Measurements from ENCODE around the gene IPCEF1. TPM values are rescaled to one million over a fixed set of nuclear protein-coding genes. Genes with fewer than 3 reads are reported as not detected.

The IPCEF1 gene
- total RNA-seq, 1 experiment from 2014 or later = not detected

- intact Hi-C loops (cut with micrococcal nuclease) = no loop called here
- POLR2A ChIA-PET = no interaction called here
- H3K36me3 Mint-ChIP-seq (ENCODE audit: insufficient read depth, unreplicated experiment) = no peaks in the 10 kb centered on the region
Measured at GRCh38 chr6:154232013-154232910, 124.3 kb downstream of the IPCEF1 start.

GRCh38 chr6:154230910-154231595 lies 125.5 kb downstream of the IPCEF1 start:
- CTCF ChIA-PET = interaction anchor here (0.7 kb wide), 1 partner anchor 139 kb away, joined by 4 read pairs; no protein-coding TSS in a partner anchor

More at GRCh38 chr6:154232013-154232910, 124.3 kb downstream of the IPCEF1 start:
- CTCF ChIA-PET = no interaction called here
- no peaks in the 10 kb centered on the region for H3K27me3 Mint-ChIP-seq (ENCODE audit: insufficient read depth, unreplicated experiment)
- no peak overlapping the region for H3K4me3 Mint-ChIP-seq (ENCODE audit: unreplicated experiment)
- no peak overlapping the region for H3K27ac Mint-ChIP-seq (ENCODE audit: low read depth, unreplicated experiment)
- TF ChIP-seq, protein P1, sequence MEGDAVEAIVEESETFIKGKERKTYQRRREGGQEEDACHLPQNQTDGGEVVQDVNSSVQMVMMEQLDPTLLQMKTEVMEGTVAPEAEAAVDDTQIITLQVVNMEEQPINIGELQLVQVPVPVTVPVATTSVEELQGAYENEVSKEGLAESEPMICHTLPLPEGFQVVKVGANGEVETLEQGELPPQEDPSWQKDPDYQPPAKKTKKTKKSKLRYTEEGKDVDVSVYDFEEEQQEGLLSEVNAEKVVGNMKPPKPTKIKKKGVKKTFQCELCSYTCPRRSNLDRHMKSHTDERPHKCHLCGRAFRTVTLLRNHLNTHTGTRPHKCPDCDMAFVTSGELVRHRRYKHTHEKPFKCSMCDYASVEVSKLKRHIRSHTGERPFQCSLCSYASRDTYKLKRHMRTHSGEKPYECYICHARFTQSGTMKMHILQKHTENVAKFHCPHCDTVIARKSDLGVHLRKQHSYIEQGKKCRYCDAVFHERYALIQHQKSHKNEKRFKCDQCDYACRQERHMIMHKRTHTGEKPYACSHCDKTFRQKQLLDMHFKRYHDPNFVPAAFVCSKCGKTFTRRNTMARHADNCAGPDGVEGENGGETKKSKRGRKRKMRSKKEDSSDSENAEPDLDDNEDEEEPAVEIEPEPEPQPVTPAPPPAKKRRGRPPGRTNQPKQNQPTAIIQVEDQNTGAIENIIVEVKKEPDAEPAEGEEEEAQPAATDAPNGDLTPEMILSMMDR (IDR thresholded peaks at IDR 0.05; ENCODE audit: unreplicated experiment) = no peak
- BruUV-seq (replicated peaks) = no TSS peak
- no peaks in the 10 kb centered on the region for H3K4me1 Mint-ChIP-seq (ENCODE audit: insufficient read depth, unreplicated experiment)
- DNase-seq (ENCODE audit: unreplicated experiment) = peak; percentile 12
- H3K9me3 Mint-ChIP-seq (ENCODE audit: unreplicated experiment) = no peaks in the 10 kb centered on the region

DNA sequence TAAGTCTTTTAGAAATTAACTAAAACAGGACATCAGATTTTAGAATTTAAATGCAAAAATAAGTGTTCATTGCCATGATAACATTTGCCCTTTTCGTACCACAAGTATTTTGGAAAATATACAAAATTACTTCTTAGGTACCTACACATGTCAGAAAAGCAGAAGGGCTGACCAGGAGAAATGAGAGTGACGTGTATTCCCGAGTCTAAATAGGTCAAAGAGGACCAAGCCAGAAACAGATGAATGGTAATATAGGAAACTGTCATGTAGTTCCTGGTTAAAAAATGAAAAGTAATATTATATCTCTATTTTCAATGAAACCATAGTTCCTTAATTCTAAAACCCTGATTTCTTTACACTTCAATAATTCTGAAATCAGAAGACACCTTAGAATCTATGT lies 126.2 kb downstream of the IPCEF1 start:
- TF ChIP-seq, protein P1 (IDR thresholded peaks at IDR 0.05; ENCODE audit: unreplicated experiment) = no peak
- Mint-ChIP-seq H3K4me3 (ENCODE audit: unreplicated experiment) (no peak overlapping the region), H3K27me3 (ENCODE audit: insufficient read depth, unreplicated experiment) (no peaks in the 10 kb centered on the region), H3K4me1 (ENCODE audit: insufficient read depth, unreplicated experiment) (no peaks in the 10 kb centered on the region), H3K27ac (ENCODE audit: low read depth, unreplicated experiment) (no peak overlapping the region), H3K36me3 (ENCODE audit: insufficient read depth, unreplicated experiment) (no peaks in the 10 kb centered on the region), H3K9me3 (ENCODE audit: unreplicated experiment) (no peaks in the 10 kb centered on the region)
- DNase-seq (ENCODE audit: unreplicated experiment) = no peak
- intact Hi-C loops (cut with micrococcal nuclease) = no loop called here
- POLR2A ChIA-PET = no interaction called here
- BruUV-seq (replicated peaks) = no TSS peak
- CTCF ChIA-PET = no interaction called here

More at GRCh38 chr6:154230910-154231595, 125.5 kb downstream of the IPCEF1 start:
- no peaks in the 10 kb centered on the region for H3K36me3 Mint-ChIP-seq (ENCODE audit: insufficient read depth, unreplicated experiment)
- no peak for DNase-seq (ENCODE audit: unreplicated experiment)
- BruUV-seq (replicated peaks) = no TSS peak
- intact Hi-C loops (cut with micrococcal nuclease) = no loop called here
- H3K27ac Mint-ChIP-seq (ENCODE audit: low read depth, unreplicated experiment) = no peak overlapping the region
- POLR2A ChIA-PET = no interaction called here
- TF ChIP-seq, protein P1 (IDR thresholded peaks at IDR 0.05; ENCODE audit: unreplicated experiment) = no peak
- no peaks in the 10 kb centered on the region for H3K4me1 Mint-ChIP-seq (ENCODE audit: insufficient read depth, unreplicated experiment)
- H3K9me3 Mint-ChIP-seq (ENCODE audit: unreplicated experiment) = no peaks in the 10 kb centered on the region
- H3K27me3 Mint-ChIP-seq (ENCODE audit: insufficient read depth, unreplicated experiment) = no peaks in the 10 kb centered on the region
- H3K4me3 Mint-ChIP-seq (ENCODE audit: unreplicated experiment) = no peak overlapping the region

DNA sequence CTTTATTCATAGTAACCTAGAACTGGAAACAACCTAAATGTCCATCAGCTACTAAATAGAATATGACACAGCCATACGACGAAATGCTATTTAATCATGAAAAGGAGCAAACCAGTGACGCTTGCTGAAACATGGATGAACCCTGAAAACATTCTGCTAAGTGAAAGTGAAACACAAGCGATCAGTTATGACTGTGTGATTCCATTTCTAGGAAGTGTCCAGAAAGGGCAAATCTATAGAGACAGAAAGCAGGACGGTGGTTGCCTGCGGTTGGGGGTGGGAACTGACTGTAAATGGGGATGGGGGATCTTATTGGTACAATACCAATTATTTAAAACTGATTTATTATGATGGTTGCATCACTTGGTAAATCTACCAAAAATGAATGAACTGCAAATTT lies 126.8 kb downstream of the IPCEF1 start:
- no peaks in the 10 kb centered on the region for H3K4me1 Mint-ChIP-seq (ENCODE audit: insufficient read depth, unreplicated experiment)
- no peaks in the 10 kb centered on the region for H3K27me3 Mint-ChIP-seq (ENCODE audit: insufficient read depth, unreplicated experiment)
- intact Hi-C loops (cut with micrococcal nuclease) = no loop called here
- no peak for DNase-seq (ENCODE audit: unreplicated experiment)
- no peak overlapping the region for H3K4me3 Mint-ChIP-seq (ENCODE audit: unreplicated experiment)
- TF ChIP-seq, protein P1 (IDR thresholded peaks at IDR 0.05; ENCODE audit: unreplicated experiment) = no peak
- CTCF ChIA-PET = interaction anchor here (0.7 kb wide), 1 partner anchor 16 kb away, joined by 3 read pairs; no protein-coding TSS in a partner anchor
- no TSS peak for BruUV-seq (replicated peaks)
- no peaks in the 10 kb centered on the region for H3K9me3 Mint-ChIP-seq (ENCODE audit: unreplicated experiment)
- H3K36me3 Mint-ChIP-seq (ENCODE audit: insufficient read depth, unreplicated experiment) = no peaks in the 10 kb centered on the region
- POLR2A ChIA-PET = no interaction called here
- H3K27ac Mint-ChIP-seq (ENCODE audit: low read depth, unreplicated experiment) = no peak overlapping the region
